ENCODE measurements around the gene ARPC5L.
"Not testable (repeated sequence)": the region's sequence is repeated elsewhere in the genome, so short reads cannot be mapped to it uniquely, and the experiment has no call there.

ARPC5L gene

GRCh38 chr9:124861342-124862229, at the start of gene ARPC5L, which contains the start of gene RPL35:
Gene ARPC5L, plus strand, starts transcription at chr9:124862130. Its CDS starts 7,161 bp downstream, at chr9:124869291.
Gene RPL35, minus strand, starts transcription at chr9:124861957. Its CDS starts 45 bp downstream, at chr9:124861912.
- peak; percentile 97 for DNase-seq

DNA sequence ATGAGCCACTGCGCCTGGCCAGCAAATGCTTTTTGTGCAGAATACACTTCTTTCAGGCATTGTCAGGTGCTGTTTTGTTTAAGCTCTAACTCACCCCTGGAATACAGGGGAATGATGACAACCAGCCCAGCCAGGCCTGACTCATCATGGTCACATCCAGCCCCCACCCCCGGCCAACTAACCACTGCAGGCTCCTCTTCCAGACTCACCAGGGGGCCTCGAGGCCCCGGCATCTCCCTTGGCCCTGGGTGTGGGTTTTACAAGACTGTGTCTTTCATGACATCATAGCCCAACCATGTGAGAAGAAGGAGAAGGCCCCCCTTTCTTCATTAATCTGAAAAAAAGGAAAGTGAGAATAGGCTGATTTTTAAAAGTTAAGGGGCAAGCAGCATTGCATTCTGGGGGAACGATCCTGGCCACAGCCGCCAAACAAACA, 49.5 kb upstream of the ARPC5L start:
- peak; percentile 67 for DNase-seq

- DNase-seq, result no peak
Measured at GRCh38 chr9:124813041-124813440, 48.9 kb upstream of the ARPC5L start.

- no peak for DNase-seq
Measured at GRCh38 chr9:124813501-124814163, 48.3 kb upstream of the ARPC5L start.

DNA sequence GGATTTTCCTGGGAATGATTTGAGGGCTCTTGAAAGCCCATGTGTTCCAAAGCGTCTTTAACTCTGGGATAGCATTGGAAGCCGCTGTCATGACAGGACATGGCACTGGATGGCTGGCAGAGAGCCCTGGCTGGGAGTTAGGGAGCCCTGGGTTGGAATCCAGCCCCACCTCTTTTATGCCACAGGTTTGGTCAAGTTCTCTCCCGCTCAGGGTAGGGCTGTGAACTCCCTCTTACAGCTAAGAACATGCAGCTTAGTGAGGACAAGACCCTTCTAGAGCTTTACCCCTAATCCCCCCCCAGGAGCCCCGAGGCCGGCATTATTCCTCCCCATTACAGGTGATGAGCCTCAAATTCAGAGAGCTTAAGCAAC, 47.8 kb upstream of the ARPC5L start:
- DNase-seq, result no peak

DNA sequence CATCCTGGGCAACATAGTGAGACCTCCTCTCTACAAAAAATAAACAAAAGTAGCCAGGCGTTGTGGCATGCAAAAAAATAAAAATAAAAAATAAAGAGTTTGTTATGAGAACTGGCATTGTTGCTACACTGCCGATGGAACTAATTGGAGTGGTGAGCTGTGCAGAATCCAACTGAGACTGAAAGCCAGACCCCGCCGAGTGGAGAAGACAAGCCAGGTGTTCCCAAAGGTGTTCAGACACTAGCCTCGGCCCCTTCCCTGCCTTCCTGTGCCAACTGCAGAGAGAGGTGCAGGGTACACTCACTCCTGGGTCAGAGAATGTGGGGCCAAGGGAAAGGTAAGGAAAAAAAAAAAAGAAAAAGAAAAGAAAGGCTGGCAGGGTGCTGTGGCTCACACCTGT, 46.3 kb upstream of the ARPC5L start:
- DNase-seq, result no peak

GRCh38 chr9:124818431-124819281, 43.3 kb upstream of the ARPC5L start:
- no peak for DNase-seq

DNA sequence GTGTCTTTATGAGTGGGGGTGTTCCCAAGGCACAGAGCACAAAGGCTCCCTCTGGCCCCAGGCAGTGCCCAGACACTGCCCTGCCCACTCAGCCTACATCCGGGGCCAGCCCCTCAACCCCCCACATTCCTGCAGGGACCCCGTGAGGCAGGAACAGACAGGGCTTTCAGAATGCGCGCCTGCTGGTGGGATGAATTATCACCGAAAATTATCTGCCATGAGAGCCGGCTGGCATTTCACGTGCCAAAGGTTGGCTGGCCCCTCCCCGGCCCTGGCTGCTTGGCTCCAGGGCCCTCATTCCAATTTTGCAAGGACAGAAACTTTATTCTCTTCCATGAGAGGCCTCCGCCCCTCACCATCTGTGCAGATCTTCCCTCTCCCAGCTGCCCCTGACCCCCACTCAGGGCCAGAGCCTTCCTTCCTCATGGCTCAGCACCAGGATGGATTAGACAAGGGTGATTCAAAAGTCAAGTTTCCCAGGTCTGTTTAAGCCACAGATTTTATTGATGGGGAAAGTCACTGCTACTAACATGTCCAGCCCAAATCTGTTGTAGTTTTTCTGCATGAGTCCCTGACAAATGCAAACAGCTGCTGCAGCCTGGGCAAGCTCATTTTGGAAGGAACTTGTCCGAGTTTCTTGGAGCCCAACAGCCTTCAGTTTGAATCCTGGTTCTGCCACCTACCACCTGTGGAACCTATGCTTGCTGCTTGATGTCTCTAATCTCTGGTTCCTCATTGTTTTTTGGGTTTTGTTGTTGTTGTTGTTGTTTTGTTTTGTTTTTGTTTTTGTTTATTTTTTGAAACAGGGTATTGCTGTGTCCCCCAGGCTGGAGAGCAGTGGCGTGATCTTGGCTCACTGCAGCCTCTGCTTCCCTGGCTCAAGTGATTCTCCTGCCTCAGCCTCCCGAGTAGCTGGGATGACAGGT, 41.0 kb upstream of the ARPC5L start:
- peak; percentile 31 for DNase-seq

DNA sequence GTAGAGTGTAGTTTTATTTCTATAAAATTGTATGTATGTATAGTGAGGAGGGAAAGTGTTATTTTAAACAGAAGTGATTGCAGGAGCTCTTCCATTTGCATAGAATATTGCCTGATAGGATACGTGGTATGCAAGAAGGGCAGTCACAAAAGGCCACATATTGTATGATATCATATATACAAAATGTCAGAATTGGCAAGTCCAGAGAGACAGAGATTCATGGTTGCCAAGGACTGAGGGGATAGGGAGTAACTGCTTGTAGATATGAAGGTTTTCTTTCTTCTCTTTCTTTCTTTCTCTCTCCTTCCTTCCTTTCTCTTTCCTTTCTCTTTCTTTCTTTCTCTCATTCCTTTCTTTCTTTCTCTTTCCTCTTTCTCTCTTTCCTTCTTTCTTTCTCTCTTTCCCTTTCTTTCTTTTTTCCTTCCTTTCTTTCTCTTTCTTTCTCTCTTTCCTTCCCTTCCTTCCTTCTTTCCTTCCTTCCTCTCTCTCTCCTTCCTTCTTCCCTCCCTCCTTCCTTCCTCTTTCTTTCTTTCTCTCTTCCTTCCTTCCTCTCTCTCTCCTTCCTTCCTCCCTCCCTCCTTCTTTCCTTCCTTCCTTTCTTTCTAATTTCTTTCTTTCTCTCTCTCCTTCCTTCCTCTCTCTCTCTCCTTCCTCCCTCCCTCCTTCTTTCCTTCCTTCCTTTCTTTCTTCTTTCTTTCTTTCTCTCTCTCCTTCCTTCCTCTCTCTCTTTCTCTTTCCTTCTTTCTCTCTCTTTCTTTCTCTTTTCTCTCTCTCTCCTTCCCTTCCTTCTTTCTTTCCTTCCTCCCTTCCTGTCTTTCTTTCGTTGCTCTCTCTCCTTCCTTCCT, 33.2 kb upstream of the ARPC5L start:
- DNase-seq, result no peak

GRCh38 chr9:124829334-124829669, 32.6 kb upstream of the ARPC5L start:
- DNase-seq, result no peak

DNA sequence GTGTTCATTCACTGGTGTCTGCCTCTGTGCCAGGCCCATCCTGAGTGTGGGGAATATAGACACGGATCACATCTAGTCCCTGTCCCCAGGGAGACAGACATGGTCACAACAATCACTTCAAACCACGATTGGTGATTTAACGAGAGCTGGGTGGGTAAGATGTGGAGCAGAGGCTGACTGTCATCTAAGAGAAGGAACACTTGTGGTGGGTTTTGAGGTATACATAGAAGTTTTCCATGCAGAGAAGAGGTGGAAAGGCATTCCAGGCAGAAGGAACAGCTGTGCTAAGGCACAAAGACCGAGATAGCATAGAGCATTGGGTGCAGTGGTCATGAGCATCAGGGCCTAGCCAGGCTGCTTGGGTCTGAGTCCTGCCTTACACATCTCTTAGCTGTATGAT, 31.3 kb upstream of the ARPC5L start:
- DNase-seq, result no peak

DNA sequence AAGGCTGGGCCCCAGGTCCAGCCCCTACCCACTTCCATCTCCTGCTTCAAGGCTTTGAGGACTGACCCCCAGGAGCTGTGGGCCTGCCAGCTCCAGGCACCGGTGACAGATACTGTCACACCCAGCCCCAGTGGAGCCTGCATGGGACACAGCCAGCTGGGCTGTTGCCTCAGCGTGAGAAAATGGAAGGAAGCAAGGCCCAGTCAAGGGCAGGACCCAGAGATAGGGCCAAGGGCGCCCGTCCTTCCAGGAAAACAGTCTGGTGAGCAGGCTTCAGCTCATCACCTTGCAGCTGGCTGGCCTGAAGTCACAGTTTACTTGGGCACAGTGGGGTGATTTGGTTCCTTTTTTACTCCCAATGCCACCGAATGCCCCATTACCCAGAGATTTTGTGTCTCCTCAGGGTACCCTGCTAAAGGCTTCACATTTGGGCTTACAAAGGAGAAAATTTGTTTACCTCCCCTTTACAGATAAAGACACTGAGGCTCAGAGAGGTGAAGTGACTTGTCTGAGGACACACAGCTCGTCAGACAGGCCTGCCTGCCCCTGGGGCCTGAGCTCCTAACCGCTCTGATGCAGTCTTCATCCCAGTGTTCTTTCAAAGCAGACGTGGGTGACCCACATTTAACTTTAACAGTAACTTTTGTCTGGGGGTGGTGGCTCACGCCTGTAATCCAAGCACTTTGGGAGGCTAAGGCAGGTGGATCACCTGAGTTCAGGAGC, 30.1 kb upstream of the ARPC5L start:
- DNase-seq, result no peak

- DNase-seq, result no peak
Measured at GRCh38 chr9:124834591-124834990, 27.3 kb upstream of the ARPC5L start.

- peak; percentile 77 for DNase-seq
Measured at GRCh38 chr9:124835026-124835557, 26.8 kb upstream of the ARPC5L start.

DNA sequence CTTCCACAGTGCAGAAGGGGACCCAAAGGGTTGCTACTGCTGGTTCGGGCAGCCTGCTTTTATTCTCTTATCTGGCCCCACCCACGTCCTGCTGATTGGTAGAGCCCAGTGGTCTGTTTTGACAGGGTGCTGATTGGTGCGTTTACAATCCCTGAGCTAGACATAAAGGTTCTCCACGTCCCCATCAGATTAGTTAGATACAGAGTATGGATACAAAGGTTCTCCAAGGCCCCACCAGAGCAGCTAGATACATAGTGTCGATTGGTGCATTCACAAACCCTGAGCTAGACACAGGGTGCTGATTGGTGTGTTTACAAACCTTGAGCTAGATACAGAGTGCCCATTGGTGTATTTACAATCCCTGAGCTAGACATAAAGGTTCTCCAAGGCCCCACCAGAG, 23.8 kb upstream of the ARPC5L start:
- not testable (repeated sequence) for DNase-seq

- not testable (repeated sequence) for DNase-seq
Measured at GRCh38 chr9:124838567-124839275, 23.2 kb upstream of the ARPC5L start.

DNA sequence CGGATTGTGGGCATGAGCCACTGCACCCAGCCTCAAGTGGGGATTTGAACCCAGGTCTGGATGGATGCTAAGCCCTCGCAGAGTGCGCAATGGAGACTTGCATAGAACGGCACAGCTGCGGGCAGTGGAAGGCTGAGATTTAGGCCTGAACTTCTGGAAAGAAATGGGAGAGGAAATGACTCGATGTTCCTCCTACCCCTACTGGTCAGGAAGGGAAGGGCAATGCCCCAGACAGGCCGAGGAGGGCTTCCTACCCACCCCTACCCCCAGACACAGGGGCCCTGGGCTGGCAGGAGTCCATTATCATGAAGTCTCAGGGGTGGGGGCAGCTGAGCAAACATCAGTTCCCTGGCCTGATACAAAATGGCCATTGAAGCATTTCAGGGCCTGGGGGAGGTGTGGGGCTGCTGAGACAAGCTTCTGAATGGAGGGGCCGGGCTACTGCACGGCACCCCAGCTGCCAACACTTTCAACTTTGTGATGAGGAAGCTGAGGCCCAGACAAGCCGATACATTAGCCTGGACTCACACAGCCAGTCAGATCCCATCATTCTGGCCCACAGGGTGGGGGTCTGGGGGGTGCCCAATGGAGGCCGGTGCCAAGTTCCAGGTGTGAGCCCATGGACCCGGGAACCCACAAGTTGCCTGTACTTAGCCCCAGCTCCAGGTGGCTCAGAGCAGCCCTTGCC, 22.2 kb upstream of the ARPC5L start:
- no peak for DNase-seq

DNA sequence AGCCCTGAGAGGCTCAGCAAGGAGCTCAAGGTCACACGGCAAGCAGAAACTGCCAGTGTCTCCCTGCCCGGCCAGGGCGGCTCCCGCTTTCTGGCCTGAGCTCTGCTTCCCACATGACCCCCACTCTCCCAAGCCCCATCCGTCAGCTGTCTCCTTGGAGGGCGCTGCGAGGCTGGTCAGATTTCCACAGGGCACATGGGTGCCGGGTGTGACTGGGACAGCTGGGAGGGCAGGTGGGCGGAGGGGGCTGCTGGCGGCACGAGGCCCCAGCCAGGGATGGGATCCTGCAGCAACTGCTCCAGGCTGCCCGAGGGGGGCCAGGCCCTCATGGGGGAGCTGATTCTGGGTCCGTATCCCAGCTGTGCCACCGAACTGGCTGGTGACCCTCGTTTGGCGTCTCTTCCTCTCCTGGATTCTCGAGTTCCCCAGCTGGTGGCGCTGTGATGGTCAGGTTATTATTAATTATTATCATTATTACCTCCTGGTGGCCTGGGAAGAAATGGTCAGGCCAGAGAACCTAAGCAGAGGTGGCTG, 21.6 kb upstream of the ARPC5L start:
- no peak for DNase-seq
